OCI-LY7 (cell line): Measurements from ENCODE around the gene RETREG2. TPM values are rescaled to one million over a fixed set of nuclear protein-coding genes. Genes with fewer than 3 reads are reported as not detected.

Source experiments
- BruUV-seq: library from RNA; stranded (reverse); fragments of 400-500 nt; replicated peaks from 2 replicates; lab custom pipeline; 2021; lab: Mats Ljungman, UMichigan
- CTCF ChIA-PET: fragments of 300-600 bp; sonication (Branson Sonifier 250); formaldehyde crosslinking; loops from one replicate; lab custom pipeline; 2022; ENCODE audit warnings: antibody characterized with exemption; ENCODE audit not compliant: unreplicated experiment; lab: Charles Lee
- POLR2A ChIA-PET: fragments of 300-600 bp; sonication (Branson Sonifier 250); formaldehyde crosslinking; loops from one replicate; lab custom pipeline; 2022; ENCODE audit warnings: antibody characterized with exemption; lab: Charles Lee
- DNase-seq: peaks from one replicate; pipeline ENCODE4 v3.0.0-alpha.2; 2015; ENCODE audit warnings: low spot score
- H2AFZ ChIP-seq: fragments of 200-600 bp; sonication (generic), shearing (Covaris generic); 2 replicates; pipeline ENCODE4 v1.6.1; 2014; ENCODE audit warnings: mild to moderate bottlenecking, antibody characterized with exemption, low read length, moderate library complexity
- H3K27ac ChIP-seq: fragments of 200-600 bp; sonication (generic); 2 replicates; pipeline ENCODE4 v1.5.1; 2014; ENCODE audit warnings: mixed run types, low read depth, mild to moderate bottlenecking, moderate library complexity, low read length, inconsistent platforms; ENCODE audit not compliant: poor library complexity, severe bottlenecking
- H3K36me3 ChIP-seq: fragments of 200-600 bp; sonication (generic); 2 replicates; pipeline ENCODE4 v1.6.1; 2014; ENCODE audit warnings: mild to moderate bottlenecking, antibody characterized with exemption, low read length, moderate library complexity, mixed read lengths; ENCODE audit not compliant: insufficient read depth
- H3K4me1 ChIP-seq: fragments of 200-600 bp; sonication (generic); 2 replicates; pipeline ENCODE4 v1.5.1; 2014; ENCODE audit warnings: mild to moderate bottlenecking, low read length; ENCODE audit not compliant: insufficient read depth, poor library complexity, severe bottlenecking
- H3K4me2 ChIP-seq: fragments of 200-600 bp; sonication (generic); 2 replicates; pipeline ENCODE4 v1.6.1; 2014; ENCODE audit warnings: mild to moderate bottlenecking, low read length
- H3K4me3 ChIP-seq: fragments of 200-600 bp; sonication (generic); 2 replicates; pipeline ENCODE4 v1.5.1; 2014; ENCODE audit warnings: mild to moderate bottlenecking, low read depth, low read length; ENCODE audit not compliant: poor library complexity, severe bottlenecking
- H3K79me2 ChIP-seq: fragments of 200-600 bp; sonication (generic); 2 replicates; pipeline ENCODE4 v1.6.1; 2016; ENCODE audit warnings: low read depth, mild to moderate bottlenecking, low read length, moderate library complexity, mixed read lengths; ENCODE audit not compliant: insufficient read depth
- H3K9me2 ChIP-seq: fragments of 200-600 bp; sonication (generic); 2 replicates; pipeline ENCODE4 v1.6.1; 2016; ENCODE audit warnings: mild to moderate bottlenecking, low read length, mixed read lengths; ENCODE audit not compliant: insufficient read depth
- H3K9me3 ChIP-seq: fragments of 200-600 bp; sonication (generic); 2 replicates; pipeline ENCODE4 v1.6.1; 2014; ENCODE audit warnings: mild to moderate bottlenecking, mixed run types, low read length, mixed read lengths
- H4K20me1 ChIP-seq: fragments of 200-600 bp; sonication (generic); 2 replicates; pipeline ENCODE4 v1.6.1; 2014; ENCODE audit warnings: mild to moderate bottlenecking, antibody characterized with exemption, low read length, moderate library complexity, mixed read lengths; ENCODE audit not compliant: insufficient read depth
- EZH2phosphoT487 ChIP-seq: fragments of 200-600 bp; sonication (generic); IDR thresholded peaks from 2 replicates; pipeline ENCODE4 v1.6.1; 2018; ENCODE audit warnings: low read depth, borderline replicate concordance, mild to moderate bottlenecking, mixed run types, antibody characterized with exemption, low read length, moderate library complexity, mixed read lengths
- intact Hi-C: fragments of 100-400 bp; cut with micrococcal nuclease; formaldehyde crosslinking; loops from one replicate; pipeline ENCODE4 v1.10.0; 2022; ENCODE audit not compliant: unreplicated experiment
- total RNA-seq, 2 experiments: library from RNA; depleted of rRNA in 1 of 2; stranded (reverse); fragments of >200 nt in 1 of 2; shearing (Covaris generic) in 1 of 2; gene quantifications; 2 replicates each; pipeline ENCODE4 v1.2.3, GENCODE V29; 2014 to 2022
- TF ChIP-seq, protein P1 (sequence below): fragments of 200-600 bp; sonication (generic); conservative IDR thresholded peaks from 2 replicates; pipeline ENCODE4 v1.5.1; 2014; ENCODE audit warnings: mild to moderate bottlenecking, antibody characterized with exemption, low read length, moderate library complexity, mixed read lengths

Gene RETREG2
- total RNA-seq, 2 experiments from 2014 or later, result 59.1 to 74.6 TPM

GRCh38 chr2:219158025-219158424 lies 20.1 kb upstream of the RETREG2 start:
- no TSS peak for BruUV-seq
- peaks cover 3% of the 10 kb centered on the region; the same call in 1 of the 2 replicates for H3K79me2 ChIP-seq
- intact Hi-C loops, result no loop called here
- CTCF ChIA-PET, result interaction anchor here (0.6 to 1.2 kb wide), 2 partner anchors 46 to 91 kb away, joined by 4 read pairs; no protein-coding TSS in a partner anchor
- no peak for DNase-seq
- POLR2A ChIA-PET, result interaction anchor here (1.0 to 1.5 kb wide), 3 partner anchors 120 to 142 kb away, joined by 3 to 4 read pairs (median 3); no protein-coding TSS in a partner anchor
- H3K9me3 ChIP-seq, result no peaks in the 10 kb centered on the region
- no peak overlapping the region for H3K4me2 ChIP-seq
- peaks cover 11% of the 10 kb centered on the region for H3K4me1 ChIP-seq
- H2AFZ ChIP-seq, result no peak overlapping the region
- TF ChIP-seq EZH2phosphoT487, result no peak
- TF ChIP-seq, protein P1, sequence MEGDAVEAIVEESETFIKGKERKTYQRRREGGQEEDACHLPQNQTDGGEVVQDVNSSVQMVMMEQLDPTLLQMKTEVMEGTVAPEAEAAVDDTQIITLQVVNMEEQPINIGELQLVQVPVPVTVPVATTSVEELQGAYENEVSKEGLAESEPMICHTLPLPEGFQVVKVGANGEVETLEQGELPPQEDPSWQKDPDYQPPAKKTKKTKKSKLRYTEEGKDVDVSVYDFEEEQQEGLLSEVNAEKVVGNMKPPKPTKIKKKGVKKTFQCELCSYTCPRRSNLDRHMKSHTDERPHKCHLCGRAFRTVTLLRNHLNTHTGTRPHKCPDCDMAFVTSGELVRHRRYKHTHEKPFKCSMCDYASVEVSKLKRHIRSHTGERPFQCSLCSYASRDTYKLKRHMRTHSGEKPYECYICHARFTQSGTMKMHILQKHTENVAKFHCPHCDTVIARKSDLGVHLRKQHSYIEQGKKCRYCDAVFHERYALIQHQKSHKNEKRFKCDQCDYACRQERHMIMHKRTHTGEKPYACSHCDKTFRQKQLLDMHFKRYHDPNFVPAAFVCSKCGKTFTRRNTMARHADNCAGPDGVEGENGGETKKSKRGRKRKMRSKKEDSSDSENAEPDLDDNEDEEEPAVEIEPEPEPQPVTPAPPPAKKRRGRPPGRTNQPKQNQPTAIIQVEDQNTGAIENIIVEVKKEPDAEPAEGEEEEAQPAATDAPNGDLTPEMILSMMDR, result no peak
- H3K36me3 ChIP-seq, result peaks cover 10% of the 10 kb centered on the region; the same call in 1 of the 2 replicates
- no peaks in the 10 kb centered on the region for H4K20me1 ChIP-seq
- H3K4me3 ChIP-seq, result no peak overlapping the region
- no peaks in the 10 kb centered on the region for H3K9me2 ChIP-seq
- H3K27ac ChIP-seq, result no peak overlapping the region

GRCh38 chr2:219158586-219158985 lies 19.5 kb upstream of the RETREG2 start:
- H3K4me3 ChIP-seq, result no peak overlapping the region
- DNase-seq, result no peak
- no TSS peak for BruUV-seq
- peaks cover 3% of the 10 kb centered on the region; the same call in 1 of the 2 replicates for H3K79me2 ChIP-seq
- H2AFZ ChIP-seq, result no peak overlapping the region
- ChIA-PET CTCF (interaction anchor here (0.6 to 1.6 kb wide), 4 partner anchors 45 to 137 kb away, joined by 4 to 6 read pairs (median 4); no protein-coding TSS in a partner anchor), POLR2A (interaction anchor here (1.0 to 1.5 kb wide), 3 partner anchors 120 to 141 kb away, joined by 3 to 4 read pairs (median 3); no protein-coding TSS in a partner anchor)
- H3K36me3 ChIP-seq, result peaks cover 5% of the 10 kb centered on the region; the same call in 1 of the 2 replicates
- no peak for TF ChIP-seq EZH2phosphoT487
- TF ChIP-seq, protein P1, result no peak
- no peaks in the 10 kb centered on the region for H3K9me2 ChIP-seq
- H3K9me3 ChIP-seq, result no peaks in the 10 kb centered on the region
- intact Hi-C loops, result no loop called here
- no peak overlapping the region for H3K27ac ChIP-seq
- peaks cover 11% of the 10 kb centered on the region for H3K4me1 ChIP-seq
- no peaks in the 10 kb centered on the region for H4K20me1 ChIP-seq
- H3K4me2 ChIP-seq, result no peak overlapping the region

DNA sequence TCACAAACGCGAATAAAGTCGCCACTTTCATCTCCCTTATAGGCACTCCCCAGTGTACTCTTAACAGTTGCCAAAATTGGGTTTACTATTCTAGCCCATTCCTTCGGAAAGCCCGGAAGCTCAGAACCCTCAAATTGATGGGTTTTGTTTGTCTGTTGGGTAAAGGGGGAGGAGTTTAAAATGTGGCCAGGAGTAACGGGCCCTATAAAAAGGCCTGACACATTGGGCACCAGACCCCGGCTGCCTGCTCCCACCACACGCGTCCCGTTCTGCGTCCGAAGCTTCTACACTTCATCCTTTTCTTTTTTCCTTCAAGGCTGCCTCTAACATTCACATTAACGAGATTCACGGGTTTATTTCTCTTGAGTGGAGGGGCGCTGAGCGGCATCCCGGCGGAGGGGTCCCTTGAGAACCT lies 18.3 kb upstream of the RETREG2 start:
- peak overlapping the region; percentile 73 for H3K4me3 ChIP-seq
- ChIA-PET POLR2A (interaction anchor here (0.6 to 0.8 kb wide), 3 partner anchors 37 to 766 kb away, joined by 3 to 4 read pairs (median 3); no protein-coding TSS in a partner anchor), CTCF (interaction anchor here (1.2 to 1.6 kb wide), 2 partner anchors 118 to 135 kb away, joined by 4 to 6 read pairs; no protein-coding TSS in a partner anchor)
- H3K4me1 ChIP-seq, result peaks cover 11% of the 10 kb centered on the region
- BruUV-seq, result no TSS peak
- H3K9me3 ChIP-seq, result no peaks in the 10 kb centered on the region
- H3K9me2 ChIP-seq, result no peaks in the 10 kb centered on the region
- intact Hi-C loops, result loop anchor here (1.0 kb wide), 9 partner anchors 17 to 229 kb away; partner anchors contain the start of genes ANKZF1, ATG9A, CNPPD1 and DNAJB2
- TF ChIP-seq EZH2phosphoT487, result no peak
- TF ChIP-seq, protein P1, result no peak
- H3K79me2 ChIP-seq, result peaks cover 3% of the 10 kb centered on the region; the same call in 1 of the 2 replicates
- no peaks in the 10 kb centered on the region; the same call in 1 of the 2 replicates for H3K36me3 ChIP-seq
- H3K4me2 ChIP-seq, result peak overlapping the region; percentile 80
- no peak overlapping the region; the same call in 1 of the 2 replicates for H2AFZ ChIP-seq
- H3K27ac ChIP-seq, result no peak overlapping the region
- no peak for DNase-seq
- H4K20me1 ChIP-seq, result no peaks in the 10 kb centered on the region
